HG03460 (cell line): ENCODE measurements around the gene EPHB4.

Experiments
- ATAC-seq: cut with Tn5 transposase; IDR thresholded peaks from one replicate; pipeline ENCODE4 v1.9.1; 2021; ENCODE audit not compliant: unreplicated experiment

EPHB4 gene

GRCh38 chr7:100827330-100828226 is at the start of gene EPHB4:
Gene EPHB4, minus strand, starts transcription at chr7:100827523. Its CDS starts 493 bp downstream, at chr7:100827030.
- ATAC-seq: no peak

- ATAC-seq: peak; percentile 26
Measured at GRCh38 chr7:100875356-100875751, 48.0 kb upstream of the EPHB4 start.

- peak; percentile 90 for ATAC-seq
Measured at GRCh38 chr7:100874577-100875355, 47.4 kb upstream of the EPHB4 start, which contains the start of gene SRRT. Gene SRRT, plus strand, starts transcription at chr7:100875103. Its CDS starts 488 bp downstream, at chr7:100875591.

GRCh38 chr7:100874300-100874576 is 46.9 kb upstream of the EPHB4 start:
- ATAC-seq: no peak

GRCh38 chr7:100873599-100874299 is 46.4 kb upstream of the EPHB4 start:
- ATAC-seq: no peak

- no peak for ATAC-seq
Measured at GRCh38 chr7:100867776-100868485, 40.6 kb upstream of the EPHB4 start.

- ATAC-seq: peak; percentile 42
Measured at GRCh38 chr7:100867040-100867775, 39.9 kb upstream of the EPHB4 start, which contains the start of gene TRIP6. Gene TRIP6, plus strand, starts transcription at chr7:100867387. Its CDS starts 111 bp downstream, at chr7:100867498.

GRCh38 chr7:100866729-100867039 is 39.4 kb upstream of the EPHB4 start:
- ATAC-seq: no peak

GRCh38 chr7:100865938-100866728 is 38.8 kb upstream of the EPHB4 start:
- no peak for ATAC-seq

- ATAC-seq: no peak
Measured at GRCh38 chr7:100865372-100865911, 38.1 kb upstream of the EPHB4 start.

GRCh38 chr7:100864263-100864845 is 37.0 kb upstream of the EPHB4 start:
- no peak for ATAC-seq

GRCh38 chr7:100863406-100863950 is 36.2 kb upstream of the EPHB4 start:
- no peak for ATAC-seq

GRCh38 chr7:100861616-100861985 is 34.3 kb upstream of the EPHB4 start:
- no peak for ATAC-seq

- no peak for ATAC-seq
Measured at GRCh38 chr7:100860702-100861615, 33.6 kb upstream of the EPHB4 start.

GRCh38 chr7:100859856-100860255 is 32.5 kb upstream of the EPHB4 start:
- no peak for ATAC-seq

GRCh38 chr7:100856871-100857282 is 29.6 kb upstream of the EPHB4 start:
- no peak for ATAC-seq

GRCh38 chr7:100855515-100855914 is 28.2 kb upstream of the EPHB4 start:
- no peak for ATAC-seq
